Measurements from ENCODE around the gene CATSPERD. TPM values are rescaled to one million over a fixed set of nuclear protein-coding genes. Genes with fewer than 3 reads are reported as not detected.

Gene CATSPERD
- total RNA-seq, 1 donor from 2014 or later: not detected

DNA sequence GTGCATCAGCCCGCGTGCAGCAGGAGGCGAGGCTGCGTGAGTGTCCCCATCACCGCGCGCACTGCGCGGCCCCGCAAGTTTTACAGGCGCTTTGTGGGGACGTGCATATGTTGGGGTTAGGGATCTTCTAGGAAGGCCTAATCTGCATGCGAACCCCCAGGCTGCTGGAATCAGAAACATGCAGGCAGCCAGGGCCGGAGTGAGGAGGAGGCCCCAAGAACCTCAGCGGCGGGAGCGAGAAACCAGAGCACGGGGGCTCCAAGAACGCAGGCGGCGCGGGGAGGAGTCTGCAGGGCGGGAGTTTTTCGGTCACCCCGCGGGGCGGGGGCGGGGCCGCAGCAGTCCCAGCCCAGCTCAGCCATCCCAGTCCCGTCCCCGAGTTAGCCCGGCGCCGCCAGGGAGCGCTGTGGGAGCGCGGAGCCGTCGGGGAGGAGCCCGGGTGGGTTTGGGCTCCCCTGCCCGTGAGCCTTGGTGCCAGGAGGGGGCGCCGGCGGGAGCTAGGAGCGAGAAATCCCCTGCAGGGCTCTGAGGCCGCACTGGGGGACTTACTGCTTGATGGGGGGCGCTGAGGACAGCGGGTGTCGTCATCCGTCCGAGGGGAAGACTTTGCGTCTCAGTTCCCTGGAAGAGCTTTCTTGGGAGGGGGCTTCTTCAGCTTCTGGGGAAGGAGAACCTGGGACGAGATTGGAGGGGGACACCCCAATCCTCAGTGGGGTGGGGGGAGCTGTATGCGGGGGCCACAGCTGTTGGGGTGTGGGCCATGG, 83.5 kb downstream of the CATSPERD start:
- FAIRE-seq: no peak
- Mint-ChIP-seq H3K36me3 (ENCODE audit: low read depth, unreplicated experiment) (no peaks in the 10 kb centered on the region), H3K27ac (ENCODE audit: unreplicated experiment) (no peak overlapping the region)

DNA sequence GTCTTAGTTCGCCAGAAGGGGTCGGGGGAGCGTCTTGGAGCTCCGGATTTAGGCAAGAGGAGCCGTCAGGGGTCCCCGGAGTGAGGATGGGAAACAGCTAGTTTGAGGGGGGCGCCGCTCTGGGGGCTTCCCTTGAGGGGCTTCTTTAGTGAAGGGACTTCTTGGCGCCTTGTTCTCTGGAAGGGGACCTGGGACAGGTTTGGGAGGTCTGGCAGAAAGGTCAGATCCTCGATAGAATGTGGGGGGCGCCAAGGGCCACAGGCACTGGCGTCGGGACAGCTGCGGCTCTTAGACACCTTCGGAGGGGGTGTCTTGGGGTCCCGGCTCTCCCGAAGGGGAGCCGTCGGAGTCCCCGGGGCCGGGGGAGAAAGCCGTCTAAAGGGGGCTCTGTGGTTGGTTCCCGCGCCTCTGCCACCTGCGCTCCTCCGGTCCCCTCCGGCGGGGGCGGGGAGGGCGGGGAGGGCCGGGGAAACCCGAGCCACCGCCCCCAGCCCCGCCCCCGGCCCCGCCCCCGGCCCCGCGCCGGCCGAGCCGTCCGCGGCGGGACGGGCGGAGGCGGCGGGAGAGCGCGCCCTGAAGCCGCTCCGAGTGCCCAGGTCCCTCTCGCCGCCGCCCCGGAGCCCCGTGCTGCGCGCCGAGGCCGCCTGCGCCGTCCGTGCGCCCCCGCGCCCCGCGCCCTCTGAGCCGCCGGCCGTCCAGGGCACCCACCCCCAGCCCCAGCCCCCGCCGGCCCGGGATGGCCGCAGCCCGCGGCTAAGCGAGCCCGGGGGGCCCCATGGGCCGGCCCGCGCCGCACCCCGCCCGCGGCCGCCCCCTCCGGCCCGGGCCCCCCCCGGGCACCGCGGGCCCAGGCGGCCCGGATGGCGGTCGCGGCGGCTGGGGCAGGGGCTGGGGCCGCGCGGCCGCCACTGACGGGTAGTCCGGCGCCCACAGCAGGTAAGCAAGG, 84.4 kb downstream of the CATSPERD start, which contains the start of gene NRTN:
Gene NRTN (plus strand): TSS at position 552 of the 946 bp plus-strand sequence. CDS start 19,099 bp downstream, outside the sequence.
- Histone ChIP-seq H3K36me3 (ENCODE audit: insufficient read depth, low read length) (no peaks in the 10 kb centered on the region), H2AFZ (ENCODE audit: low read depth, low read length) (peak within 1 kb of the TSS; percentile 58), H3K79me2 (ENCODE audit: insufficient read depth, low read length) (no peaks in the 10 kb centered on the region), H4K20me1 (ENCODE audit: insufficient read depth, low read length) (no peaks in the 10 kb centered on the region), H3K4me1 (ENCODE audit: insufficient read depth, low read length) (peaks cover 5% of the 10 kb centered on the region), H3K27ac (ENCODE audit: low read depth, low read length) (no peak within 1 kb of the TSS), H3K4me3 (ENCODE audit: insufficient read depth, low read depth, low read length) (no peak within 1 kb of the TSS), H3K9me3 (ENCODE audit: insufficient read depth, low read depth, low read length) (no peaks in the 10 kb centered on the region), H3K27me3 (ENCODE audit: insufficient read depth, low read length) (peaks cover 20% of the 10 kb centered on the region), H3K9ac (ENCODE audit: low read length) (no peak within 1 kb of the TSS), H3K4me2 (ENCODE audit: low read length) (peak within 1 kb of the TSS; percentile 86)
- no peaks in the 10 kb centered on the region for H3K9me3 Mint-ChIP-seq (ENCODE audit: unreplicated experiment)
- no peaks in the 10 kb centered on the region for H3K36me3 Mint-ChIP-seq (ENCODE audit: low read depth, unreplicated experiment)
- H3K4me1 Mint-ChIP-seq (ENCODE audit: low read depth, unreplicated experiment): no peaks in the 10 kb centered on the region
- peak within 1 kb of the TSS; percentile 34 for H3K4me3 Mint-ChIP-seq (ENCODE audit: unreplicated experiment)
- no peak for DNase-seq (ENCODE audit: low read depth)
- FAIRE-seq: no peak
- peaks cover 41% of the 10 kb centered on the region for H3K27me3 Mint-ChIP-seq (ENCODE audit: low read depth, unreplicated experiment)
- H3K27ac Mint-ChIP-seq (ENCODE audit: unreplicated experiment): no peak within 1 kb of the TSS
- peak; percentile 48 for TF ChIP-seq EZH2 (IDR thresholded peaks at IDR 0.05; ENCODE audit: insufficient read depth, low read length)
- TF ChIP-seq, protein P1, sequence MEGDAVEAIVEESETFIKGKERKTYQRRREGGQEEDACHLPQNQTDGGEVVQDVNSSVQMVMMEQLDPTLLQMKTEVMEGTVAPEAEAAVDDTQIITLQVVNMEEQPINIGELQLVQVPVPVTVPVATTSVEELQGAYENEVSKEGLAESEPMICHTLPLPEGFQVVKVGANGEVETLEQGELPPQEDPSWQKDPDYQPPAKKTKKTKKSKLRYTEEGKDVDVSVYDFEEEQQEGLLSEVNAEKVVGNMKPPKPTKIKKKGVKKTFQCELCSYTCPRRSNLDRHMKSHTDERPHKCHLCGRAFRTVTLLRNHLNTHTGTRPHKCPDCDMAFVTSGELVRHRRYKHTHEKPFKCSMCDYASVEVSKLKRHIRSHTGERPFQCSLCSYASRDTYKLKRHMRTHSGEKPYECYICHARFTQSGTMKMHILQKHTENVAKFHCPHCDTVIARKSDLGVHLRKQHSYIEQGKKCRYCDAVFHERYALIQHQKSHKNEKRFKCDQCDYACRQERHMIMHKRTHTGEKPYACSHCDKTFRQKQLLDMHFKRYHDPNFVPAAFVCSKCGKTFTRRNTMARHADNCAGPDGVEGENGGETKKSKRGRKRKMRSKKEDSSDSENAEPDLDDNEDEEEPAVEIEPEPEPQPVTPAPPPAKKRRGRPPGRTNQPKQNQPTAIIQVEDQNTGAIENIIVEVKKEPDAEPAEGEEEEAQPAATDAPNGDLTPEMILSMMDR (IDR thresholded peaks at IDR 0.05; ENCODE audit: insufficient read depth, low read depth, low read length): no peak

More for the DNA sequence above, 83.5 kb downstream of the CATSPERD start:
- Histone ChIP-seq H3K4me3 (ENCODE audit: insufficient read depth, low read depth, low read length) (peak overlapping the region; percentile 21), H3K9ac (ENCODE audit: low read length) (peak overlapping the region; percentile 40), H3K27me3 (ENCODE audit: insufficient read depth, low read length) (peaks cover 20% of the 10 kb centered on the region), H3K9me3 (ENCODE audit: insufficient read depth, low read depth, low read length) (no peaks in the 10 kb centered on the region), H3K4me1 (ENCODE audit: insufficient read depth, low read length) (peaks cover 5% of the 10 kb centered on the region), H3K36me3 (ENCODE audit: insufficient read depth, low read length) (no peaks in the 10 kb centered on the region), H4K20me1 (ENCODE audit: insufficient read depth, low read length) (no peaks in the 10 kb centered on the region), H3K4me2 (ENCODE audit: low read length) (peak overlapping the region; percentile 86), H2AFZ (ENCODE audit: low read depth, low read length) (peak overlapping the region; percentile 58), H3K79me2 (ENCODE audit: insufficient read depth, low read length) (no peaks in the 10 kb centered on the region), H3K27ac (ENCODE audit: low read depth, low read length) (no peak overlapping the region)
- no peaks in the 10 kb centered on the region for H3K4me1 Mint-ChIP-seq (ENCODE audit: low read depth, unreplicated experiment)
- H3K9me3 Mint-ChIP-seq (ENCODE audit: unreplicated experiment): no peaks in the 10 kb centered on the region
- peak; percentile 47 for DNase-seq (ENCODE audit: low read depth)
- peak overlapping the region; percentile 72 for H3K4me3 Mint-ChIP-seq (ENCODE audit: unreplicated experiment)
- TF ChIP-seq EZH2 (IDR thresholded peaks at IDR 0.05; ENCODE audit: insufficient read depth, low read length): no peak
- TF ChIP-seq, protein P1 (IDR thresholded peaks at IDR 0.05; ENCODE audit: insufficient read depth, low read depth, low read length): peak; percentile 66
- H3K27me3 Mint-ChIP-seq (ENCODE audit: low read depth, unreplicated experiment): peaks cover 42% of the 10 kb centered on the region
